ENCODE measurements around the gene MDFIC2. TPM values are rescaled to one million over a fixed set of nuclear protein-coding genes. Genes with fewer than 3 reads are reported as not detected.

MDFIC2 gene
- total and polyA plus RNA-seq, 3 donors from 2014 or later: not detected

GRCh38 chr3:70182166-70182565 lies 130.3 kb downstream of the MDFIC2 start:
- DNase-seq: no peak
- Histone ChIP-seq H3K4me1 (no peaks in the 10 kb centered on the region), H3K27me3 (no peaks in the 10 kb centered on the region), H3K4me3 (no peak overlapping the region), H3K9me3 (no peaks in the 10 kb centered on the region), H3K36me3 (ENCODE audit: low read depth, missing control alignments) (no peaks in the 10 kb centered on the region), H3K27ac (no peak overlapping the region)
- TF ChIP-seq CTCF (IDR thresholded peaks at IDR 0.05): no peak
- intact Hi-C loops (cut with DNase I; ENCODE audit: low total_unique reads): no loop called here
- 31 to 39% methylated on average over 12 of the region's 12 CpGs for WGBS, 2 donors

GRCh38 chr3:70180664-70181063 lies 131.8 kb downstream of the MDFIC2 start:
- 48 to 59% methylated on average over 6 of the region's 6 CpGs for WGBS, 2 donors
- intact Hi-C loops (cut with DNase I; ENCODE audit: low total_unique reads): no loop called here
- H3K4me1 ChIP-seq: no peaks in the 10 kb centered on the region
- H3K27ac ChIP-seq: no peak overlapping the region
- no peaks in the 10 kb centered on the region for H3K9me3 ChIP-seq
- no peaks in the 10 kb centered on the region for H3K36me3 ChIP-seq (ENCODE audit: low read depth, missing control alignments)
- TF ChIP-seq CTCF (IDR thresholded peaks at IDR 0.05) (no peak), POLR2A (IDR thresholded peaks at IDR 0.05) (no peak)
- DNase-seq: no peak
- no peaks in the 10 kb centered on the region for H3K27me3 ChIP-seq
- H3K4me3 ChIP-seq: no peak overlapping the region

GRCh38 chr3:70179111-70179510 lies 133.3 kb downstream of the MDFIC2 start:
- WGBS, 2 donors: 80 to 92% methylated on average over 3 of the region's 3 CpGs
- H3K9me3 ChIP-seq: no peaks in the 10 kb centered on the region
- no peak for DNase-seq
- TF ChIP-seq CTCF (IDR thresholded peaks at IDR 0.05) (no peak), POLR2A (IDR thresholded peaks at IDR 0.05) (no peak)
- no peaks in the 10 kb centered on the region for H3K27me3 ChIP-seq
- intact Hi-C loops (cut with DNase I; ENCODE audit: low total_unique reads): no loop called here
- H3K4me3 ChIP-seq: no peak overlapping the region
- no peaks in the 10 kb centered on the region for H3K36me3 ChIP-seq (ENCODE audit: low read depth, missing control alignments)
- H3K4me1 ChIP-seq: no peaks in the 10 kb centered on the region
- H3K27ac ChIP-seq: no peak overlapping the region

GRCh38 chr3:70177881-70178645 lies 134.4 kb downstream of the MDFIC2 start:
- WGBS, 2 donors: 87 to 88% methylated on average over 8 of the region's 8 CpGs
- TF ChIP-seq CTCF (IDR thresholded peaks at IDR 0.05) (no peak), POLR2A (IDR thresholded peaks at IDR 0.05) (no peak)
- no peaks in the 10 kb centered on the region for H3K4me1 ChIP-seq
- H3K4me3 ChIP-seq: no peak overlapping the region
- H3K27me3 ChIP-seq: no peaks in the 10 kb centered on the region
- H3K9me3 ChIP-seq: no peaks in the 10 kb centered on the region
- DNase-seq: no peak
- H3K36me3 ChIP-seq (ENCODE audit: low read depth, missing control alignments): no peaks in the 10 kb centered on the region
- no peak overlapping the region for H3K27ac ChIP-seq
- intact Hi-C loops (cut with DNase I; ENCODE audit: low total_unique reads): no loop called here

- no peaks in the 10 kb centered on the region for H3K27me3 ChIP-seq
- no peaks in the 10 kb centered on the region for H3K4me1 ChIP-seq
Observed at GRCh38 chr3:70176224-70176623, 136.2 kb downstream of the MDFIC2 start.

More at GRCh38 chr3:70176224-70176623, 136.2 kb downstream of the MDFIC2 start:
- Histone ChIP-seq H3K36me3 (ENCODE audit: low read depth, missing control alignments) (no peaks in the 10 kb centered on the region), H3K9me3 (no peaks in the 10 kb centered on the region), H3K4me3 (no peak overlapping the region), H3K27ac (no peak overlapping the region)
- 87 to 90% methylated on average over 4 of the region's 4 CpGs for WGBS, 2 donors
- TF ChIP-seq POLR2A (IDR thresholded peaks at IDR 0.05) (no peak), CTCF (IDR thresholded peaks at IDR 0.05) (no peak)
- DNase-seq: no peak
- intact Hi-C loops (cut with DNase I; ENCODE audit: low total_unique reads): no loop called here

Measured in testis (tissue), 3 donors.